Tibial artery (tissue), 4 donors: ENCODE data around the gene OR10R2.
"Not testable (repeated sequence)": the region's sequence is repeated elsewhere in the genome, so short reads cannot be mapped to it uniquely, and the experiment has no call there.

Experiments
- DNase-seq, 2 donors: peaks; one replicate each; pipeline ENCODE4 v3.0.0-alpha.2; 2019
- H3K27ac ChIP-seq, 2 donors: fragments of 200-600 bp; sonication (generic) in 1 of 2; 1 replicate in 1 of 2; 2 replicates in 1 of 2; pipeline ENCODE4 v1.5.1; 2018 to 2019; ENCODE audit warnings: mild to moderate bottlenecking in 1 of 2
- H3K27me3 ChIP-seq, 2 donors: fragments of 200-600 bp; sonication (generic) in 1 of 2; one replicate each; pipeline versions ENCODE4 v1.5.1 to v1.6.0; 2016 to 2019
- H3K36me3 ChIP-seq, 3 donors: fragments of 200-600 bp; sonication (generic) in 2 of 3; one replicate each; pipeline ENCODE4 v1.5.1; 2016 to 2019; ENCODE audit warnings: mild to moderate bottlenecking in 2 of 3
- H3K4me1 ChIP-seq, 4 donors: fragments of 200-600 bp; sonication (generic) in 2 of 4; 1 replicate in 3 of 4; 2 replicates in 1 of 4; pipeline ENCODE4 v1.5.1; 2016 to 2019
- H3K4me3 ChIP-seq, 2 donors: fragments of 200-600 bp; sonication (generic) in 1 of 2; 1 replicate in 1 of 2; 2 replicates in 1 of 2; pipeline ENCODE4 v1.5.1; 2018 to 2019; ENCODE audit warnings: mild to moderate bottlenecking in 2 of 2
- H3K9me3 ChIP-seq, 3 donors: fragments of 200-600 bp; sonication (generic) in 1 of 3; one replicate each; pipeline ENCODE4 v1.5.1; 2016 to 2019
- CTCF ChIP-seq, 2 experiments: fragments of 200-600 bp in 1 of 2; fragments of 450-650 bp in 1 of 2; IDR thresholded peaks; one replicate each; pipeline ENCODE4 v1.5.1; 2017 to 2019; ENCODE audit warnings: antibody characterized with exemption in 2 of 2, mild to moderate bottlenecking in 1 of 2, moderate library complexity in 1 of 2
- intact Hi-C: fragments of 100-400 bp; cut with DNase I; formaldehyde crosslinking; loops from one replicate; pipeline ENCODE4 v1.15.0; 2023; ENCODE audit warnings: low total_unique reads

The OR10R2 gene

DNA sequence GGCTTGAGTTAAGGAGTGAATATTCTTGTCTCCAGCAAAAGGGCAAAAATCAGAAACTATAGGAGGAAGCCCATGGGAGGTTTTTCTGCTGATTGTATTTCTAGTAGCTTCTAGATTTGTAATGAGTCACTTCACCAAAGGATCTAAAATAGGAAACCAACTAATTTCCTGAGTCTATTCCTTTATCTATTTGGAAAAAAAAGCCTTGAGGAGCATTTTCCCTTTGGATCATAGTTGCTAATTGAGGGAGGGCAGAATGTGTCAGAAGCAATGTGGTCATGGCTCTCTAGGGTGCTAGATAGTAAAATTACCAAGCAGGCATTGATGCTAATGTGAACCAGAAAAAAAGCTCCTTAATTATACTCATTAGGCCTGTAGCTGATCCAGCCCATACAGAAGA, at the start of gene OR10R2:
TSS of gene OR10R2 (plus strand) at position 301 of the 400 bp plus-strand sequence. CDS start 106 bp downstream, outside the sequence.
- no peak for TF ChIP-seq CTCF (IDR thresholded peaks at IDR 0.05)
- no peak within 1 kb of the TSS for H3K27ac ChIP-seq
- no peaks in the 10 kb centered on the region for H3K9me3 ChIP-seq
- H3K4me1 ChIP-seq, result no peaks in the 10 kb centered on the region
- DNase-seq, result no peak
- intact Hi-C loops, result no loop called here
- H3K27me3 ChIP-seq, result no peaks in the 10 kb centered on the region
- no peaks in the 10 kb centered on the region for H3K36me3 ChIP-seq
- no peak within 1 kb of the TSS for H3K4me3 ChIP-seq

DNA sequence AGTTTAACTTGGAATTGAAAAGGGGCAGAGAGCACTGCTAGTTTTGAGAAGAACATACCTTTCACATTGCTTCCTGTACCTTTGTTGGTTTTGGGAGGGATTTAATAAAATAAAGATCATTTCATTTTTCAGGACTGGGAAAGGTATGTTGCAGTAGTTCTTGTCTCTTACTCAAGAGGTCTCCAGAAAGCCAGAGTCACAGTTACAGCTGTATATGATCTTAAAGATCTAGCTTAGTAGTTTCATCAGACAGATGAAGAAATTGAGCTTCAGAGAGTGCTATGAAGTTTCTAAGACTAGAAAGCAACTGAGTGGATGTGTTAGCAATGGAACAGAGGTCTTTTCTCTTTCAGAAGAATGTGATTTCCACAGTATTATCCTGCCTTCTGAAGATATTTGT, 47.0 kb upstream of the OR10R2 start:
- intact Hi-C loops, result no loop called here
- no peak overlapping the region for H3K27ac ChIP-seq
- no peaks in the 10 kb centered on the region for H3K36me3 ChIP-seq
- no peaks in the 10 kb centered on the region for H3K27me3 ChIP-seq
- DNase-seq, result no peak
- no peaks in the 10 kb centered on the region for H3K4me1 ChIP-seq
- TF ChIP-seq CTCF (IDR thresholded peaks at IDR 0.05), result no peak
- no peak overlapping the region for H3K4me3 ChIP-seq
- H3K9me3 ChIP-seq, result peaks cover 0 to 5% (median 0%) of the 10 kb centered on the region in 3 donors

GRCh38 chr1:158426137-158426536, 45.9 kb upstream of the OR10R2 start, which contains the start of gene OR10K2:
TSS of gene OR10K2 (minus strand) at chr1:158426237. CDS start at chr1:158420866, 5,371 bp downstream.
- Histone ChIP-seq H3K36me3 (no peaks in the 10 kb centered on the region), H3K27ac (no peak within 1 kb of the TSS), H3K4me3 (no peak within 1 kb of the TSS), H3K9me3 (peaks cover 0 to 5% (median 0%) of the 10 kb centered on the region in 3 donors), H3K27me3 (no peaks in the 10 kb centered on the region), H3K4me1 (no peaks in the 10 kb centered on the region)
- intact Hi-C loops, result no loop called here
- TF ChIP-seq CTCF (IDR thresholded peaks at IDR 0.05), result no peak
- no peak for DNase-seq

- H3K4me1 ChIP-seq, H3K27me3 ChIP-seq, intact Hi-C loops, H3K9me3 ChIP-seq, H3K4me3 ChIP-seq, H3K27ac ChIP-seq, H3K36me3 ChIP-seq, DNase-seq: not testable (repeated sequence)
Measured at GRCh38 chr1:158430163-158430562, 41.9 kb upstream of the OR10R2 start.

DNA sequence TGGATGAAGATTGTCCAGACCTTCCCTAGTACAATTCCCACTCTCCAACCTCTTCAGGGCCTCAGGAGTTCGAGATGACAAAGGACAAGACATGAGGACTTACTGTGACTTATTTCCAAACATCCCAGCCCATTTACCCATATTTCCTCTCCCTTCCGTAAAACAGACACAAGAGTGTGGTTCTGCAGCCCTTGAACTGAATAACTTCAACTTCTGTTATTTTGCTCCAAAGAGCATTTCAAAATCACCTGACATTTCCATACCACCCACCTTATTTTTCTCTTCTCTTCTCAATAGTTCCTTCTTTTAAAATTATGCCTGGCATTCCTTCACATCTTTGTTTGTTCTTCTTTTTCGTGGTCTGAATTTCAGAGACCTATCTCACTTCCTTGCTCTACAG, 37.3 kb upstream of the OR10R2 start:
- intact Hi-C loops, result no loop called here
- Histone ChIP-seq H3K27ac (no peak overlapping the region), H3K4me3 (no peak overlapping the region)

GRCh38 chr1:158445376-158445775, 26.6 kb upstream of the OR10R2 start:
- no peak for TF ChIP-seq CTCF (IDR thresholded peaks at IDR 0.05)
- H3K27ac ChIP-seq, result no peak overlapping the region

More for the DNA sequence above, 37.3 kb upstream of the OR10R2 start:
- Histone ChIP-seq H3K4me1 (no peaks in the 10 kb centered on the region), H3K36me3 (no peaks in the 10 kb centered on the region), H3K9me3 (peaks cover 0 to 5% (median 0%) of the 10 kb centered on the region in 3 donors), H3K27me3 (no peaks in the 10 kb centered on the region)
- DNase-seq, result no peak
- no peak for TF ChIP-seq CTCF (IDR thresholded peaks at IDR 0.05)

More at GRCh38 chr1:158445376-158445775, 26.6 kb upstream of the OR10R2 start:
- intact Hi-C loops, result no loop called here
- Histone ChIP-seq H3K9me3 (no peaks in the 10 kb centered on the region), H3K4me3 (no peak overlapping the region), H3K27me3 (no peaks in the 10 kb centered on the region), H3K4me1 (no peaks in the 10 kb centered on the region), H3K36me3 (no peaks in the 10 kb centered on the region)
- no peak for DNase-seq
